ENCODE results near the gene FANCI.

The FANCI gene

DNA sequence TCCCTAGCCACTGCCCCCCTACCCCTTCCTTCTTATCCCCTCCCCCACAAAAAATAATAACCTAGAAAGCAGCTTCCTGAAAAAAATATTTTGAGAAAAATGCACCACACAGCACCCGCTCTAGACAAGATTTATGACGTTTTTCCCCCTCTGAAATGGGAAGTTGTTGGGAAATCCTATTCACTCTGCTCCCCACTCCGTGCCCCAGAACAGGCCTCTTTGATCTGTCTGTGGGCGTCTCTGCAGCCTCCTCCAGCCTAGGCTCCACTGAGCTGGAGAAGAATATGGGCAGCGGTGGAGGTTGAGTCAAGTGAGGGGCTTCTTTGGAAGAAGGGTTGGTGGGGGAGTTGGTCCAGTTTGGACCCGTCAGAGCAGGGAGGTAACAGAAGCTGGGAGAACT is 119.4 kb downstream of the FANCI start:
- TF ChIP-seq CTCF (IDR thresholded peaks at IDR 0.05; ENCODE audit: low read length) = no peak
- no peak for TF ChIP-seq EZH2phosphoT487 (IDR thresholded peaks at IDR 0.05; ENCODE audit: low read length)
- TF ChIP-seq EZH2 (optimal IDR thresholded peaks at IDR 0.05; ENCODE audit: low read depth, low read length) = no peak
- no peaks in the 10 kb centered on the region for H3K79me2 ChIP-seq (ENCODE audit: low read length)
- H3K9me2 ChIP-seq (replicated peaks; ENCODE audit: insufficient read depth, low read length) = no peaks in the 10 kb centered on the region
- H3K9me3 ChIP-seq (replicated peaks; ENCODE audit: insufficient read depth, low read length) = no peaks in the 10 kb centered on the region
- H3K4me2 ChIP-seq (ENCODE audit: low read depth, low read length) = no peak overlapping the region
- H2AFZ ChIP-seq (ENCODE audit: low read length) = no peak overlapping the region
- H3K36me3 ChIP-seq (replicated peaks; ENCODE audit: insufficient read depth, low read length) = no peaks in the 10 kb centered on the region
- no peak overlapping the region for H3K9ac ChIP-seq (ENCODE audit: low read length)
- peaks cover 4% of the 10 kb centered on the region for H3K4me1 ChIP-seq (ENCODE audit: low read length)
- H4K20me1 ChIP-seq (ENCODE audit: insufficient read depth, low read length) = no peaks in the 10 kb centered on the region
- no peak overlapping the region for H3K4me3 ChIP-seq (ENCODE audit: low read length)
- H3K27me3 ChIP-seq (replicated peaks; ENCODE audit: insufficient read depth, low read length) = peaks cover 93% of the 10 kb centered on the region
- H3F3A ChIP-seq (ENCODE audit: insufficient read depth, low read length) = no peaks in the 10 kb centered on the region
- DNase-seq = no peak
- no peak overlapping the region for H3K27ac ChIP-seq (ENCODE audit: low read length)

DNA sequence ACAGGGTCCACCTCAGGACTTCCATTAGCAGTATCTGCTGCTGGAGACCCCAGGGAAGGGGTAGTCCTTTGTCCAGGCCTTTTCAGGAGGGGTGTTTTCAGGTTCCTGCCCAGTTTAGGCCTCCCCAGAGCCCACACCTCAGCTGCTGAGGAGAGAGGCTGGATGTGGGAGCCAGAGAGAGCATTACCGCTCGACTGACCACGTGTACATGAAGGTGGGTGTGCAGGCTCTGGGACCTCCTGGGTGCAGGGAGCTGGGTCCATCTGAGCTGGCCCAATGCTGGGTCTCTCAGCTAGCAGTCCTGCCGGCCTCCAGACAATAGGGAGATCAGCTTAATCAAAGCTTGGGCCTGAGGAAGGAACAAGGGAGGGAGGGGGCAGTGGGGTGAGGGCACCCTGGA is 120.0 kb downstream of the FANCI start:
- H3K9me2 ChIP-seq (replicated peaks; ENCODE audit: insufficient read depth, low read length) = no peaks in the 10 kb centered on the region
- H3K27ac ChIP-seq (ENCODE audit: low read length) = no peak overlapping the region
- no peak for DNase-seq
- no peak overlapping the region for H3K9ac ChIP-seq (ENCODE audit: low read length)
- H3K36me3 ChIP-seq (replicated peaks; ENCODE audit: insufficient read depth, low read length) = no peaks in the 10 kb centered on the region
- no peaks in the 10 kb centered on the region; the same call in 1 of the 2 replicates for H3K4me1 ChIP-seq (ENCODE audit: low read length)
- no peak overlapping the region for H3K4me3 ChIP-seq (ENCODE audit: low read length)
- peaks cover 97% of the 10 kb centered on the region for H3K27me3 ChIP-seq (replicated peaks; ENCODE audit: insufficient read depth, low read length)
- no peaks in the 10 kb centered on the region for H3K79me2 ChIP-seq (ENCODE audit: low read length)
- H3K9me3 ChIP-seq (replicated peaks; ENCODE audit: insufficient read depth, low read length) = no peaks in the 10 kb centered on the region
- TF ChIP-seq EZH2phosphoT487 (IDR thresholded peaks at IDR 0.05; ENCODE audit: low read length) (no peak), CTCF (IDR thresholded peaks at IDR 0.05; ENCODE audit: low read length) (no peak), EZH2 (optimal IDR thresholded peaks at IDR 0.05; ENCODE audit: low read depth, low read length) (no peak)
- H3F3A ChIP-seq (ENCODE audit: insufficient read depth, low read length) = no peaks in the 10 kb centered on the region
- H2AFZ ChIP-seq (ENCODE audit: low read length) = no peak overlapping the region
- H4K20me1 ChIP-seq (ENCODE audit: insufficient read depth, low read length) = no peaks in the 10 kb centered on the region
- no peak overlapping the region for H3K4me2 ChIP-seq (ENCODE audit: low read depth, low read length)

- H3K4me2 ChIP-seq (ENCODE audit: low read depth, low read length) = no peak overlapping the region
- no peak for TF ChIP-seq EZH2phosphoT487 (IDR thresholded peaks at IDR 0.05; ENCODE audit: low read length)
- no peak for TF ChIP-seq CTCF (IDR thresholded peaks at IDR 0.05; ENCODE audit: low read length)
- no peak for TF ChIP-seq EZH2 (optimal IDR thresholded peaks at IDR 0.05; ENCODE audit: low read depth, low read length)
- no peaks in the 10 kb centered on the region for H4K20me1 ChIP-seq (ENCODE audit: insufficient read depth, low read length)
- H2AFZ ChIP-seq (ENCODE audit: low read length) = no peak overlapping the region
- H3K79me2 ChIP-seq (ENCODE audit: low read length) = no peaks in the 10 kb centered on the region
- H3K27ac ChIP-seq (ENCODE audit: low read length) = no peak overlapping the region
- no peaks in the 10 kb centered on the region for H3K9me3 ChIP-seq (replicated peaks; ENCODE audit: insufficient read depth, low read length)
- H3F3A ChIP-seq (ENCODE audit: insufficient read depth, low read length) = no peaks in the 10 kb centered on the region
- H3K4me1 ChIP-seq (ENCODE audit: low read length) = no peaks in the 10 kb centered on the region; the same call in 1 of the 2 replicates
- no peaks in the 10 kb centered on the region for H3K9me2 ChIP-seq (replicated peaks; ENCODE audit: insufficient read depth, low read length)
- no peak overlapping the region for H3K9ac ChIP-seq (ENCODE audit: low read length)
- H3K4me3 ChIP-seq (ENCODE audit: low read length) = no peak overlapping the region
- peaks cover 100% of the 10 kb centered on the region for H3K27me3 ChIP-seq (replicated peaks; ENCODE audit: insufficient read depth, low read length)
- no peaks in the 10 kb centered on the region for H3K36me3 ChIP-seq (replicated peaks; ENCODE audit: insufficient read depth, low read length)
- no peak for DNase-seq
Measured at GRCh38 chr15:89364341-89364740, 120.6 kb downstream of the FANCI start.
